Sigmoid colon (tissue), 7 donors: ENCODE measurements around the gene SEC24D. TPM values are rescaled to one million over a fixed set of nuclear protein-coding genes. Genes with fewer than 3 reads are reported as not detected.

Experiments used
- DNase-seq: peaks from one replicate; pipeline ENCODE4 v3.0.0-alpha.2; 2019
- H3K27ac ChIP-seq, 4 donors: fragments of 200-600 bp; sonication (generic); one replicate each; pipeline ENCODE4 v1.5.1; 2016 to 2019; ENCODE audit warnings: mild to moderate bottlenecking in 1 of 4
- H3K27me3 ChIP-seq, 3 donors: fragments of 200-600 bp; sonication (generic); one replicate each; pipeline ENCODE4 v1.5.1; 2019; ENCODE audit warnings: mild to moderate bottlenecking in 1 of 3
- H3K36me3 ChIP-seq, 4 donors: fragments of 200-600 bp; sonication (generic); one replicate each; pipeline ENCODE4 v1.5.1; 2016 to 2019
- H3K4me1 ChIP-seq, 4 donors: fragments of 200-600 bp; sonication (generic); one replicate each; pipeline ENCODE4 v1.5.1; 2017 to 2019
- H3K4me3 ChIP-seq, 4 donors: fragments of 200-600 bp; sonication (generic); one replicate each; pipeline ENCODE4 v1.5.1; 2017 to 2019; ENCODE audit warnings: mild to moderate bottlenecking in 2 of 4, moderate library complexity in 1 of 4
- H3K9me3 ChIP-seq, 4 donors: fragments of 200-600 bp in 3 of 4; sonication (generic) in 3 of 4; one replicate each; pipeline versions ENCODE4 v1.5.1 to v1.6.1; 2013 to 2019
- EP300 ChIP-seq, 4 donors: sonication (generic); formaldehyde crosslinking; IDR thresholded peaks; one replicate each; pipeline ENCODE4 v1.6.1; 2017; ENCODE audit warnings: antibody characterized with exemption in 4 of 4
- POLR2A ChIP-seq, 2 donors: fragments of 450-650 bp; IDR thresholded peaks; one replicate each; pipeline ENCODE4 v1.6.1; 2016; ENCODE audit warnings: antibody characterized with exemption in 2 of 2, mild to moderate bottlenecking in 2 of 2, moderate library complexity in 2 of 2
- POLR2AphosphoS5 ChIP-seq, 4 donors: sonication (generic); formaldehyde crosslinking; IDR thresholded peaks; one replicate each; pipeline ENCODE4 v1.6.1; 2017; ENCODE audit warnings: antibody characterized with exemption in 4 of 4
- WGBS, 2 donors: extraction: QIAGEN DNeasy Blood & Tissue Kit; methylation state at CpG; one replicate each; pipeline ENCODE4 v1.1.7; 2013; 5-methylcytosine and 5-hydroxymethylcytosine counted together
- intact Hi-C: fragments of 100-400 bp; cut with DNase I; formaldehyde crosslinking; loops from one replicate; pipeline ENCODE4 v1.15.1; 2023
- polyA plus RNA-seq, 3 donors: library from polyadenylated mRNA; stranded (reverse); fragments of 200-250 nt; gene quantifications; one replicate each; pipeline ENCODE4 v1.2.3, GENCODE V29; 2013
- total RNA-seq, 4 donors: library from RNA; depleted of rRNA; stranded (reverse); fragments of >200 nt; gene quantifications; one replicate each; pipeline ENCODE4 v1.1.0, GENCODE V29; 2016
- TF ChIP-seq, protein P1 (sequence below), 4 experiments: fragments of 450-650 bp in 3 of 4; fragments of 200-600 bp in 1 of 4; IDR thresholded peaks; one replicate each; pipeline ENCODE4 v1.5.1; 2016 to 2019; ENCODE audit warnings: antibody characterized with exemption in 4 of 4, mild to moderate bottlenecking in 3 of 4, moderate library complexity in 2 of 4
- donor health status: healthy with polysubstance abuse.
- donor health status: Bipolar disorder and iron deficiency.
- donor health status: healthy.

SEC24D gene
- total and polyA plus RNA-seq, 7 donors: 18.6 to 42.4 (median 27.6) TPM

DNA sequence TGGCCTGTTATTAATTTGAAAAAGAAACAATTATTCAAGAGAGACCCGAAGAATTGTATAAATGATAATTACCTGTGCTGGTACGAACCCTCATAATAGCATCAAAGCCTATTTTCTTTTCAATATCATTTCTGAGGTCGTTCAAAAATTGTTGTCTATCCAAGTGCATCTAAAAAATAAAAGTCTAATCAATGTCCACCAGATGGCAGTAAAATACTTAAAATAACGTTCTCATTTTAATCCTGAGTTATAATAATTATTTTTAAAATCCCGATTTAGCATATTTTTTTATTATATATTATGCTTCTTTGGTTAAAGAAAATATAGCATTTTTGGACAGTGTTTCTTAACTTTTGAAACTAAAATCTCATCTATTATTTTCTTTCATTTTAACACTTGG, 95.1 kb downstream of the SEC24D start:
- H3K27ac ChIP-seq: peak overlapping the region; percentile 48 to 88 (median 85)
- intact Hi-C loops: loop anchor here (2.0 to 5.0 kb wide), 4 partner anchors 32 to 546 kb away; partner anchors contain the start of gene SYNPO2
- no peak for DNase-seq
- peak overlapping the region; percentile 11 to 21 (median 16) for H3K4me3 ChIP-seq
- H3K27me3 ChIP-seq: no peaks in the 10 kb centered on the region
- no peaks in the 10 kb centered on the region for H3K9me3 ChIP-seq
- TF ChIP-seq POLR2AphosphoS5 (IDR thresholded peaks at IDR 0.05): no peak
- TF ChIP-seq, protein P1, sequence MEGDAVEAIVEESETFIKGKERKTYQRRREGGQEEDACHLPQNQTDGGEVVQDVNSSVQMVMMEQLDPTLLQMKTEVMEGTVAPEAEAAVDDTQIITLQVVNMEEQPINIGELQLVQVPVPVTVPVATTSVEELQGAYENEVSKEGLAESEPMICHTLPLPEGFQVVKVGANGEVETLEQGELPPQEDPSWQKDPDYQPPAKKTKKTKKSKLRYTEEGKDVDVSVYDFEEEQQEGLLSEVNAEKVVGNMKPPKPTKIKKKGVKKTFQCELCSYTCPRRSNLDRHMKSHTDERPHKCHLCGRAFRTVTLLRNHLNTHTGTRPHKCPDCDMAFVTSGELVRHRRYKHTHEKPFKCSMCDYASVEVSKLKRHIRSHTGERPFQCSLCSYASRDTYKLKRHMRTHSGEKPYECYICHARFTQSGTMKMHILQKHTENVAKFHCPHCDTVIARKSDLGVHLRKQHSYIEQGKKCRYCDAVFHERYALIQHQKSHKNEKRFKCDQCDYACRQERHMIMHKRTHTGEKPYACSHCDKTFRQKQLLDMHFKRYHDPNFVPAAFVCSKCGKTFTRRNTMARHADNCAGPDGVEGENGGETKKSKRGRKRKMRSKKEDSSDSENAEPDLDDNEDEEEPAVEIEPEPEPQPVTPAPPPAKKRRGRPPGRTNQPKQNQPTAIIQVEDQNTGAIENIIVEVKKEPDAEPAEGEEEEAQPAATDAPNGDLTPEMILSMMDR (IDR thresholded peaks at IDR 0.05): peak in 2 of 4 experiments; percentile 20 to 47
- H3K4me1 ChIP-seq: peaks cover 0 to 93% (median 56%) of the 10 kb centered on the region in 4 donors
- 41 to 48% methylated on average over 5 of the region's 5 CpGs for WGBS, 2 donors
- H3K36me3 ChIP-seq: peaks cover 0 to 54% (median 4%) of the 10 kb centered on the region in 4 donors

DNA sequence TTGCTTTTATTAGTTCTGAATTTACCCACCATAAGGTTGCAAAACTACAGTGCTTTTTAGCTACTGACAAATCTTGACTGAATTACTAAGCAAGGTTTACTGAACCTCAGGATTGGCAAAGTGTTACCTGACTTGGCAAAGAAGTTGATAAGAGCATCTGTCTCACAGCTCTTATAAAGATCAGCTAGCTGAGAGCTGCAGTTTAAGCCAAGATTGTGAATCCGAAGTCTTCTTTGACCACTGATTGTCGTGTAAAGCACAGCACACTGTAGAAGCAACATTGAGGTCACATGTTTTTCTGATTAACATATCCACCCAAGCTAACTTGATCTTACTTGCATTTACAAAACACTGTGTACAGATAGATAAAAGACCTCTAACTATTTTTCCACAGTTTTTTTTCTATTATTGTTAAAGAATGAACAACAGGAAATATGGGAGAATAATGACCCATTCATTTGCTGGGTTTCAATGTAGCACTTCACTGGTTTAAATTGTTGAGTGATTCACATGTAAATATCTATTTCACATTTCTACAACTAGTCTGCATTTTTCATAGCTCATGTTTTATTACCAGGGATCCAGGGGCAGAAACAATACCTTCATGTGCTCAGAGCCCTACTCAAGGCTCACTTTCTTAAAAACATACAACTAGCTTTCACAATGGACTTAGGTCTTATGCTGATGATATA, 96.8 kb downstream of the SEC24D start:
- Histone ChIP-seq H3K4me1 (peaks cover 0 to 76% (median 41%) of the 10 kb centered on the region in 4 donors), H3K9me3 (no peaks in the 10 kb centered on the region), H3K4me3 (no peak overlapping the region), H3K27me3 (no peaks in the 10 kb centered on the region), H3K27ac (peak overlapping the region; percentile 27 to 88 (median 85)), H3K36me3 (peaks cover 0 to 50% (median 4%) of the 10 kb centered on the region in 4 donors)
- intact Hi-C loops: no loop called here
- WGBS, 2 donors: 84 to 96% methylated on average over 2 of the region's 2 CpGs
- DNase-seq: no peak
- no peak for TF ChIP-seq EP300 (IDR thresholded peaks at IDR 0.05)
- TF ChIP-seq POLR2A (IDR thresholded peaks at IDR 0.05): no peak
- no peak for TF ChIP-seq POLR2AphosphoS5 (IDR thresholded peaks at IDR 0.05)
- TF ChIP-seq, protein P1 (IDR thresholded peaks at IDR 0.05): no peak

DNA sequence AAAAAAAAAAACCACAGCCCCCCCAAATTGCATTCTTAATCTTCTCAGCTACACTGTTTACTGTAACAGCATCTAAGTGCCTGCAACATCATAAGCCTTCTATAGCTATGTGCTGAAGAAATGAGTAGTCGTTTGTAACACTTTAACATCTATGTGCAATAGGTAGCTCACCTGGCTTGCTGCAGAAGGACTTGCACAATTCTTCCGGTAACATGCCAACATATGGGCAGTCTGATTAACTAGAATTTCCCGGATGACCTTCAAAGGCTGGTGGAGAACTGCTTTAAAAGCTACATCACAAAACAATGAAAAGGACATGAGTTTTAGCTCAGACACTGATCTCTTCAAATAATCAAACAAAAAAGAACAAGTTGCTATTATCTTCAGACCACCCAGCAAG, 97.8 kb downstream of the SEC24D start:
- Histone ChIP-seq H3K4me1 (peaks cover 0 to 71% (median 40%) of the 10 kb centered on the region in 4 donors), H3K9me3 (no peaks in the 10 kb centered on the region), H3K36me3 (peaks cover 0 to 39% (median 2%) of the 10 kb centered on the region in 4 donors), H3K27ac (peak overlapping the region in 3 of 4 donors; percentile 83 to 88 (median 87)), H3K4me3 (no peak overlapping the region), H3K27me3 (no peaks in the 10 kb centered on the region)
- 82 to 83% methylated on average over 3 of the region's 3 CpGs for WGBS, 2 donors
- intact Hi-C loops: no loop called here
- TF ChIP-seq POLR2A (IDR thresholded peaks at IDR 0.05) (no peak), POLR2AphosphoS5 (IDR thresholded peaks at IDR 0.05) (no peak), EP300 (IDR thresholded peaks at IDR 0.05) (no peak)
- TF ChIP-seq, protein P1 (IDR thresholded peaks at IDR 0.05): no peak
- no peak for DNase-seq

DNA sequence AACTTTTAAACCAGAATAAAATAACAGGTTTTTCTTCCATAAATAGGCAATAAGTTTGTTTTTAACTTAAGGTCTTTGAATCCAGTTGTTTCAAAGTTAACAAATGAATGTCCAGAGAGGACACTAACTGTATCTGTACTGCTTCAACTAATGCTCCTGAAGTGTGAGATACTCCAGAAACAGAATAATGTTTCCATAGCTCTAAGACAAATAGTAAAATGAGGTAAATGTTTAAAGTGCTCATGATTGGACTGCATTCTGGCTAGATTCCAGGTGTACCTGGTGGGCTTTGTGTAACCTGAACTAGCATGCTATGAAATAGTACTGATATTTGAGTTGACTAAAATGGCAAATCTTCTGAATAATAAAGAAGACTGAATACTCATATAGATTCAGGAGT, 99.0 kb downstream of the SEC24D start:
- intact Hi-C loops: no loop called here
- H3K4me3 ChIP-seq: no peak overlapping the region
- peaks cover 0 to 59% (median 34%) of the 10 kb centered on the region in 4 donors for H3K4me1 ChIP-seq
- H3K36me3 ChIP-seq: peaks cover 0 to 50% (median 6%) of the 10 kb centered on the region in 4 donors
- H3K9me3 ChIP-seq: no peaks in the 10 kb centered on the region
- TF ChIP-seq, protein P1 (IDR thresholded peaks at IDR 0.05): no peak
- TF ChIP-seq POLR2A (IDR thresholded peaks at IDR 0.05) (no peak), EP300 (IDR thresholded peaks at IDR 0.05) (no peak), POLR2AphosphoS5 (IDR thresholded peaks at IDR 0.05) (peak in 2 of 4 donors; percentile 58 to 73)
- H3K27ac ChIP-seq: peak overlapping the region in 3 of 4 donors; percentile 8 to 88 (median 87)
- DNase-seq: no peak
- no peaks in the 10 kb centered on the region for H3K27me3 ChIP-seq
